DMS153 (cell line): Measurements from ENCODE around the gene SH3YL1.

ENCODE experiments used
- DNase-seq: peaks from one replicate; lab custom pipeline; 2025; lab: John Stamatoyannopoulos, UW

Gene SH3YL1, protein sequence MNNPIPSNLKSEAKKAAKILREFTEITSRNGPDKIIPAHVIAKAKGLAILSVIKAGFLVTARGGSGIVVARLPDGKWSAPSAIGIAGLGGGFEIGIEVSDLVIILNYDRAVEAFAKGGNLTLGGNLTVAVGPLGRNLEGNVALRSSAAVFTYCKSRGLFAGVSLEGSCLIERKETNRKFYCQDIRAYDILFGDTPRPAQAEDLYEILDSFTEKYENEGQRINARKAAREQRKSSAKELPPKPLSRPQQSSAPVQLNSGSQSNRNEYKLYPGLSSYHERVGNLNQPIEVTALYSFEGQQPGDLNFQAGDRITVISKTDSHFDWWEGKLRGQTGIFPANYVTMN

GRCh38 chr2:263774-264492, at the start of gene SH3YL1:
Gene SH3YL1, minus strand, starts transcription at chr2:264032. Its CDS starts 48 bp downstream, at chr2:263984.
- no peak for DNase-seq

GRCh38 chr2:310994-311393, 47.2 kb upstream of the SH3YL1 start:
- no peak for DNase-seq

GRCh38 chr2:309954-310510, 46.2 kb upstream of the SH3YL1 start:
- no peak for DNase-seq

DNA sequence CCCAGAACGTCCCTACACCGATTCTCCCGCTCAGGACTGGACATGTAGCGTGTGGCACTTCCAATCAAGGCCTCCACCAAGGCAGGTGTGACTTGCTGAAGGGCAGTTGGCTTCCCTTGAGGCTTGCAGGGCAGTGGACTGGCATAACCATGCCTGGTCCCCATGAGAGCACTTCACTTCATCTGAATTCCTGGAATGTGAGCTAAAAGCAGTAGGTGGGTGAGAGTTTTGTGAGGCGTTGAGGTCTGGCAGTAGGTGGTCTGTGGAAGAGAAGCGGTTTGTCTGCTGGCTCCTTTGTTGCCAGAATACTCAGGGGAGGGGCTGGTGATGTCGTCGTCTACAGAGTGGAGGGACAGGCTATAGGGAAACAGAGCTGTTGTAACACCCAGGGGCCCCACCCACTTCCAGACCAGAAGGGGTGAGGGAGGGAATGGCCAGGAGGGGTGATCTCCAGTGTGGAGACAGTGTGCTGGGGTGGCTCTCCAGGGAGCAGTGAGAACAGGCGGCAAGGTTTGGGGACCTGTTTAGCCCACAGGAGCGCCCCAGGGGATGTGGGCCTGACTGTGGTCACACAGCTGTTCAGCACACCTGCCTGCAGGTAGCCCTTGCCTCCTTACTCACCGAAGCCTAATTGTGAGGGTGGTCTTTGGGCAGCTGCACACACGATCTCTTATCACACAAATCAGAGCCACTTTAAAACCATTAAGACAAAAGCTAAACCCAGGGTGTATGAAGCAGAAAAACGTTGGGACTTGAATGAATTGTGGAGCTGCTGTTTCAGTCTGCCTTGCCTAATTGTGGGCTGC, 45.5 kb upstream of the SH3YL1 start:
- DNase-seq: no peak

DNA sequence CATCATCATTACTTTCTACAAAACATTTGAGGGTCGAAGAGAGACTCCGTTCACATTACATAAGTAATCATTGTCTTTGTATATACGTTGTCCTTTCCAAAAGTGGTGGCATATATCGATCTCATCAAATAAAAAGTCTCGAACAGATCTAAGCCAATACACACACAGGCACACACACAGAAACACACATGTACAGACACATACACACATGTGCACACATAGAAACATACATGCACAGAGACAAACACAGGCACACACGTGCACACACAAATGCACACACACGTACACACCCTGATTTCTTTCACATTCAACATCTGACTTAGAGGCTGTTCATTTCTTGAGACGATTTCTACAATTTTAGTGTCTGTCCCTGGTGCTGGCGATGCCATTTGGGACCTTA, 41.5 kb upstream of the SH3YL1 start:
- DNase-seq: no peak

DNA sequence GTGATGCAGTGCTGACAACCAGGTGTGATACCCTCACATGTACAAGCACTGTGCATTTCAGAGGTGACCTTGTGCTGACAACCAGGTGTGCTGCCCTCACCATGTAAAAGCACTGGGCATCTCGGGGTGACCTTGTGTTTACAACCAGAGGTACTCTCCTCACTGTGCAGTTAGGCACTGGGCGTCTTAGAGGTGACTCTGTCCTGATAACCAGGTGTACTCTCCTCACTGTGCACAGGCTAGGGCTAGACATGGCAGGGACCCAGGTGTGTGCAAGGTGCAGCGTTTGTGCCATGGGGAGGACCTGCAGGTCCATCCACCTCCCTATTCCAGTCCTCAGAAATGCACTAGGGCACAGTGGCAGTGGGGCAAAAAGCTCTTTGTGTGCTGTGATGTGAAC, 32.5 kb upstream of the SH3YL1 start:
- DNase-seq: no peak

GRCh38 chr2:295090-295489, 31.3 kb upstream of the SH3YL1 start:
- DNase-seq: no peak

DNA sequence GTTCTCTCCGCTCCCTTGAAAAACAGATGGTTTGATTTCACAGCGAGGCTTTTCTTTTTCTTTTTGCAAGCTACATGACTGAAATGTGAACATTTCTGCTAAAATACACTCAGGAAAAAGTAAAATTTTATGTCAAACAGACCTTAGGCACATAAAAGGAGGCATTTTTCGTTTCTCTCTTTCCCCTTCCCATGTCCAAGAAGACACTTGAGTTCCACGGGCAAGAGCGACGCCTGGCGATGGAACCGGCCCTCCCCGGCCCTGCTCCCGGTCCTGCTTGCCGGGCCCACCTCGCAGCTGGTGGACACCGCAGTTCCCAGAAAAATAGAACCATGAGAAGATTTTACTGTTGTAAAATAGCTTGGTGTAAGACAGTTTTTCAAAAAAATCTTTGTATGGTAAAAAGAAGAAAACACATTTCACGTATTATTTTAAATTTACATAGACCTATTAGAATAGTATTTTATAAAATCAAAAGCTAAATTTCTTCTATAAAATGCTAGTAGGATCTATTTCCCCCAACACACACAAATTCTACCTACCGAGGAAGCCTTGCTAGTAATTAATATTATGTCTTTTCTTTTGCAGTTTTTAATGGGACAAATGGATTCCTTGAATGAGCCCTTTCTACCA, 26.4 kb upstream of the SH3YL1 start:
- DNase-seq: no peak

DNA sequence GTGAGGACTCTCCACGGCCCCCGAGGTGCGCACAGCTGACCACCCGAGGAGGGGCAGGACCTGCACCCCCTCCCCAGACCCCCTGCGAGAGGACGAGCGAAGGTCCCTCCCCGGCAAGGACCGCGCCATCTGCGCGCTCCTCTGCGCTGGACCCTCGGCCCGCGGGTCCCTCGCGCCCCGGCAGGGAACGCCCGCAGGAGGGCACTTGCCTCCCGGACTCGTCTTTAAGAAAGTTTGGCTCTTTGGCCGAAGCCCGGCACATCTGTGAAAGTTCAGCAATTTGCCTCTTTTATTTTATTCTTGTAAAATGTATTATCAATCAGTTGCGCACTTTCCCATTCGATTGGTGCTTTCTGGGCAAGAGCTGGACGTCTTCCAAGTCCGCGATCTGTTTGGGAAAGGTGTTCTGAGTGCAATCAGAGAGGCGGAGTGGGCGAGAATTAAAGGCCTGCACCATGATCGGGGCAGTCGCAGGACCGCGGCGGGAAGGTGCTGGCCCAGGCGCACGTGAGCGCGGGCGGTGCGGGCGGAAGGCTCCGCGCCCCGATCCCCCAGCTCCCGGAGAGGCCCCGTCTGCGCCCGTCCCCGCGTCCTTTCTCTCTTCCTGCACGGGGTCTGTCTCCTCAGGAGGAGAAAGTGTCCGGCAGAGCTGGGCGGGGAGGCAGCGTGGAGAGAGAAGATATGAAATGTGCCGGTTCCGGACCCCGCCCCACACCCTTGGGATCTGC, 25.7 kb upstream of the SH3YL1 start:
- no peak for DNase-seq

- no peak for DNase-seq
These were observed 25.0 kb upstream of the SH3YL1 start for GRCh38 chr2:288758-289361.

GRCh38 chr2:287911-288757, 24.3 kb upstream of the SH3YL1 start, which contains the start of gene ALKAL2:
Gene ALKAL2, minus strand, starts transcription at chr2:288091. Its CDS starts 256 bp downstream, at chr2:287835.
- DNase-seq: no peak

- DNase-seq: no peak
These were observed 23.6 kb upstream of the SH3YL1 start for GRCh38 chr2:287471-287885.

- DNase-seq: no peak
These were observed 23.1 kb upstream of the SH3YL1 start for GRCh38 chr2:286774-287392.

GRCh38 chr2:286035-286434, 22.2 kb upstream of the SH3YL1 start:
- no peak for DNase-seq

GRCh38 chr2:285531-285930, 21.7 kb upstream of the SH3YL1 start:
- no peak for DNase-seq

GRCh38 chr2:284896-285492, 21.2 kb upstream of the SH3YL1 start:
- no peak for DNase-seq

GRCh38 chr2:283996-284794, 20.4 kb upstream of the SH3YL1 start:
- DNase-seq: no peak
